Measurements from ENCODE around the gene KBTBD7.

DNA sequence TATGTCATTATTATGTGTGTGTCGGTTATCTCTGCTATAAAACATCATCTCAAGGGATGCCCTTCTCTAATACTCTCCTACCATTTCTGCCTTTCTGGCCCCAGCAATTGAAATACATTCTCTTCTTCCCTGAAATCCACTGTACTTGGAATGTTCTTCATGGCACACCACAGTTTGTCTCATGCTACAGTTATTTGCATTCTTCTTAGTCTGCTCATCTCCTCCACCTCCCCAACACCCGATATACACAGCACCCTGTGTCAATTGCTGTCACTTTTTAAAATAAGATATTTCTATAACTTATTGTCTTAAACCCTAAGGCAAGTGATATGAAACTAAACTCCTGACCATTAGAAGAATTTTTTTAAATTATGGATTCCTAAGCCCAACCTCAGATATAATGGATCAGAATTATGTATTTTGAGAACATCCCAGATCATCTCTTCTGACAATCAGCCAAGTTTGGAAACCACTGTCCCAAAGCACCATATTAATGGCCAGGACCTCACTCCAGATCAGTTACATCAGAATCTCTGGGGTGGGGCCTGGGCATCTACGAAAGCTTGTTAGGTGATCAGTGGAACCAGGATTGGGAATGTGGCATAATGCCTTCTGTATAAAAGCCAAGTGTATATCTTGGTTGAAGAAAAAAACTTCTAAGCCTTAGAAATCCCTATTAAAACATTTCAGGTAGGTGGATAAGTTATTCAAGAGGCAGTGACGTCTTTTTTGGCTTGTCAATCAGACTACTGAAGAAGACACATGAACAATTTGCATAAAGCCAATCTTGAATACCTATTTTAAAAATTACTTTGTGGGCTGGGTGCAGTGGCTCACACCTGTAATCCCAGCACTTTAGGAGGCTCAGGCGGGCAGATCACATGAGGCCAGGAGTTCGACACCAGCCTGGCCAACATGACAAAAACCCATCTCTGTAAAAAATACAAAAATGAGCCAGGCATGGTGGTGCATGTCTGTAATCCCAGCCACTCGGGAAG lies 30.0 kb upstream of the KBTBD7 start:
- TF ChIP-seq CTCF (IDR thresholded peaks at IDR 0.05) (no peak), POLR2A (IDR thresholded peaks at IDR 0.05) (no peak), POLR2AphosphoS5 (IDR thresholded peaks at IDR 0.05) (no peak)
